Karpas-422 (cell line): Measurements from ENCODE around the gene FSTL5. TPM values are rescaled to one million over a fixed set of nuclear protein-coding genes. Genes with fewer than 3 reads are reported as not detected.
"Not testable (repeated sequence)": the region's sequence is repeated elsewhere in the genome, so short reads cannot be mapped to it uniquely, and the experiment has no call there.

Experiments used
- DNase-seq: peaks from one replicate; pipeline ENCODE4 v3.0.0-alpha.2; 2015
- H2AFZ ChIP-seq: fragments of 200-600 bp; sonication (generic); 2 replicates; pipeline ENCODE4 v1.6.1; 2014; ENCODE audit warnings: antibody characterized with exemption, low read length, mixed read lengths
- H3K27ac ChIP-seq: fragments of 200-600 bp; sonication (generic); 2 replicates; pipeline ENCODE4 v1.5.1; 2014; ENCODE audit warnings: mild to moderate bottlenecking, low read length, moderate library complexity
- H3K27me3 ChIP-seq: fragments of 200-600 bp; sonication (generic); 2 replicates; pipeline ENCODE4 v1.6.1; 2014; ENCODE audit warnings: low read length, mixed read lengths
- H3K36me3 ChIP-seq: fragments of 200-600 bp; sonication (generic); 2 replicates; pipeline ENCODE4 v1.6.1; 2014; ENCODE audit warnings: low read length, mixed read lengths; ENCODE audit not compliant: insufficient read depth
- H3K4me1 ChIP-seq: fragments of 200-600 bp; sonication (generic); 2 replicates; pipeline ENCODE4 v1.6.1; 2014; ENCODE audit warnings: mild to moderate bottlenecking, low read length, mixed read lengths
- H3K4me2 ChIP-seq: fragments of 200-600 bp; sonication (generic); 2 replicates; pipeline ENCODE4 v1.6.1; 2014; ENCODE audit warnings: low read length, low read depth, mild to moderate bottlenecking; ENCODE audit not compliant: poor library complexity, severe bottlenecking
- H3K4me3 ChIP-seq: fragments of 200-600 bp; sonication (generic); 2 replicates; pipeline ENCODE4 v1.5.1; 2014; ENCODE audit warnings: mild to moderate bottlenecking, antibody characterized with exemption, low read length, mixed read lengths
- H3K79me2 ChIP-seq: fragments of 200-600 bp; sonication (generic); 2 replicates; pipeline ENCODE4 v1.6.1; 2014; ENCODE audit warnings: mild to moderate bottlenecking, low read length, mixed read lengths
- H3K9ac ChIP-seq: fragments of 200-600 bp; sonication (generic); 2 replicates; pipeline ENCODE4 v1.6.0; 2014; ENCODE audit warnings: low read length
- H3K9me2 ChIP-seq: fragments of 200-600 bp; sonication (generic), shearing (Covaris generic); replicated peaks from 2 replicates; pipeline ENCODE4 v1.6.0; 2014; ENCODE audit warnings: mild to moderate bottlenecking, low read length, moderate library complexity; ENCODE audit not compliant: insufficient read depth
- H3K9me3 ChIP-seq: fragments of 300-700, 200-600 bp; sonication (generic); 2 replicates; pipeline ENCODE4 v1.6.1; 2014; ENCODE audit warnings: low read length, mixed read lengths
- H4K20me1 ChIP-seq: fragments of 200-600 bp; sonication (generic); 2 replicates; pipeline ENCODE4 v1.6.1; 2014; ENCODE audit warnings: mild to moderate bottlenecking, antibody characterized with exemption, low read length, low read depth; ENCODE audit not compliant: insufficient read depth
- total RNA-seq: library from RNA; depleted of rRNA; stranded (reverse); fragments of >200 nt; shearing (Covaris generic); gene quantifications from 2 replicates; pipeline ENCODE4 v1.2.3, GENCODE V29; 2014; ENCODE audit warnings: low replicate concordance

The FSTL5 gene
- total RNA-seq, 1 experiment from 2014 or later, result not detected

DNA sequence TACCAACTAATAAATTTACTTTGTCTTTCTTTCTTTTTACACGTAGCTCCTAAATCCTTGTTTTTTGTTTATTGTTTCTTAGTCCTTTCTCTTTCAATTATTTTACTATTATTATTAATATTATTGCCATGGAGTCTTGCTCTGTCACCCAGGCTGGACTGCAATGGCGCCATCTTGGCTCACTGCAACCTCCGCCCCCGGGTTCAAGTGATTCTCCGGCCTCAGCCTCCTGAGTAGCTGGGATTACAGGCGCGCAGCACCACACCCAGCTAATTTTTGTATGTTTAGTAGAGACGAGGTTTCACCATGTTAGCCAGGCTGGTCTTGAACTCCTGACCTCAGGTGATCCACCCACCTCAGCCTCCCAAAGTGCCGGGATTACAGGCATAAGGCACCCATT, 405.4 kb downstream of the FSTL5 start:
- H3K4me2 ChIP-seq, H3K36me3 ChIP-seq, H4K20me1 ChIP-seq, H3K27me3 ChIP-seq, H3K9me2 ChIP-seq, H3K4me1 ChIP-seq, DNase-seq, H3K9ac ChIP-seq, H2AFZ ChIP-seq, H3K27ac ChIP-seq, H3K79me2 ChIP-seq, H3K4me3 ChIP-seq: not testable (repeated sequence)
- peaks cover 43% of the 10 kb centered on the region for H3K9me3 ChIP-seq

DNA sequence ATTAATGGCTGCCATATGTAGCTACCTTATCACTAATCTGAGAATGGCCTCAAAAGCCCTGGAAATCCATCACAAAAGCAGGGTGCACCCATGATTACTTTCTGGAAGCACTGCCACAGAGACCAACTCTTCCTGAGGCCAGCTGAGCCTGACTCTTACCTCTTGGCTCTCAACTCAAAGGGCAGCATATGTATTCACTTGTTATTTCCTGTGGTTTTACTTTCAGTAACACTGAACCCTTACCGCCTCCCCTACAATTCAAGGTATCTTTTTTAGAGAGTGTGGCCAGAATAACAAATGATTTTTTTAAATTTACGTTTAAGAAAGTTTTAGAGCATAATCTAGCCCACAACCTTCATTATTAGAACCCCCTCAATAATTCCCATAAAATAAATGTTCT, 434.9 kb downstream of the FSTL5 start:
- Histone ChIP-seq H3K36me3 (no peaks in the 10 kb centered on the region), H3K27me3 (no peaks in the 10 kb centered on the region), H3K27ac (no peak overlapping the region), H4K20me1 (no peaks in the 10 kb centered on the region), H2AFZ (no peak overlapping the region), H3K79me2 (no peaks in the 10 kb centered on the region), H3K4me2 (no peak overlapping the region), H3K4me3 (no peak overlapping the region), H3K9ac (no peak overlapping the region), H3K9me2 (no peaks in the 10 kb centered on the region), H3K9me3 (peaks cover 41% of the 10 kb centered on the region), H3K4me1 (no peaks in the 10 kb centered on the region)
- no peak for DNase-seq

DNA sequence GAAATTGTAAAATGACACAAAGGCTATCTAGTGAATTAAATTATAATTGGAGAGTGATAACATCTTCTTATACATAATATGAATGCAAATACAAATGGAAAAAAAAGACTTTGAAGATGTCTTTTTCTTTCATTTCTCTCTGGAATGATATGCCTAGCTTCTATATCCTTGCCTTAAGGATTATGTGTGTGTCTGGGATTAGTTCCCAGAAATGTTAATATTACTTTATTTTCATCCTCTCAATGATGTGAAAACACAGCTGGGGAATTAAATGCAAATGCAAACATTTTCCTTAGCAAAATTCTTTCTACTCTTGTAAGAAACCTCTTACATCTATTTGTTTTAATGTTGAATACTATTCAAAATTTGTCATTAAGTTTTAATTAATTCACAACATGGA, 441.9 kb downstream of the FSTL5 start:
- Histone ChIP-seq H3K36me3 (no peaks in the 10 kb centered on the region), H3K79me2 (no peaks in the 10 kb centered on the region), H3K4me2 (no peak overlapping the region), H2AFZ (no peak overlapping the region), H3K9me2 (no peaks in the 10 kb centered on the region), H3K27me3 (no peaks in the 10 kb centered on the region), H3K9me3 (peaks cover 46% of the 10 kb centered on the region), H3K9ac (no peak overlapping the region), H4K20me1 (no peaks in the 10 kb centered on the region), H3K4me3 (no peak overlapping the region), H3K27ac (no peak overlapping the region), H3K4me1 (no peaks in the 10 kb centered on the region)
- DNase-seq, result no peak

DNA sequence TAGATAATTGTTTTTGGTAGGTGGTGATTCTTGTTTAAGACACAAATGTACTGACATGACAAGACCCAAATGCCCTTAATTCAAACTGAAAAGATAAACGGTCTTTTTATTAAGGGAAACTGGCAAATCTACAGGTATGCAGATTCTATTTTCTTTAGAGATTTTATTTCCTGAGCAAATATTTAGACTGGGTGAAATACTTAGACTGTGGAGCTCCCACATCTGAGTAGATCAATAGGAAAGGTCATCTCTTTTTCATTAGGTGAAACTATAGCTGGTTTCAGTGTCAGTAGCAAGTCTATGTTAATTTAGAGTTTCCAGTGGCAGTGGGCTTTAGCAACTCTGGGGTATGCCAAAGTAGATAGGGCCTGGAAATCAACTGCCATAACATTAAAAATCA, 446.7 kb downstream of the FSTL5 start:
- H3K9ac ChIP-seq, result no peak overlapping the region
- no peaks in the 10 kb centered on the region for H3K36me3 ChIP-seq
- no peak overlapping the region for H2AFZ ChIP-seq
- no peaks in the 10 kb centered on the region for H4K20me1 ChIP-seq
- no peak overlapping the region for H3K4me2 ChIP-seq
- no peaks in the 10 kb centered on the region for H3K79me2 ChIP-seq
- H3K4me3 ChIP-seq, result no peak overlapping the region
- no peaks in the 10 kb centered on the region for H3K9me2 ChIP-seq
- H3K4me1 ChIP-seq, result no peaks in the 10 kb centered on the region
- DNase-seq, result no peak
- H3K27me3 ChIP-seq, result no peaks in the 10 kb centered on the region
- H3K27ac ChIP-seq, result no peak overlapping the region
- peaks cover 30% of the 10 kb centered on the region for H3K9me3 ChIP-seq

DNA sequence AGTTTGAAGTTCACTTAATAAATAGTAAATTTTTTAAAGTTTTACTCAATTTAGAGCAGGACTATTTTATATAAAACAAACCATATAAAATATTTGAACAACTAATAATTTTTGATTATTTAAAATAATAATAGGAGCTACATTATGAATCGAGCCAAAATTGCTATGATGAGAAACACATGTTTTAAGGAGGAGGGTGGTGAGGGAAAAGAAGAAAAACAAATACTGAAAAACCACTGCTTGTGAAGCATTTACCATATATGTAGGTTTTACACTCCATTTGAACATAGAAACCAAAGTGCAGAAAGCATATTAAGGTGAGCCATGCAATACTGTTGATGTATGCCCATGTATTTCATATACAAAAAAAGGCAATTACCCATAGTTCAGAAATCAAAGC, 448.9 kb downstream of the FSTL5 start:
- Histone ChIP-seq H3K9me3 (peaks cover 26% of the 10 kb centered on the region), H3K4me3 (no peak overlapping the region), H3K27me3 (no peaks in the 10 kb centered on the region), H3K4me1 (no peaks in the 10 kb centered on the region), H3K27ac (no peak overlapping the region), H3K9ac (no peak overlapping the region), H2AFZ (no peak overlapping the region), H4K20me1 (no peaks in the 10 kb centered on the region), H3K9me2 (no peaks in the 10 kb centered on the region), H3K79me2 (no peaks in the 10 kb centered on the region), H3K36me3 (no peaks in the 10 kb centered on the region), H3K4me2 (no peak overlapping the region)
- DNase-seq, result no peak

DNA sequence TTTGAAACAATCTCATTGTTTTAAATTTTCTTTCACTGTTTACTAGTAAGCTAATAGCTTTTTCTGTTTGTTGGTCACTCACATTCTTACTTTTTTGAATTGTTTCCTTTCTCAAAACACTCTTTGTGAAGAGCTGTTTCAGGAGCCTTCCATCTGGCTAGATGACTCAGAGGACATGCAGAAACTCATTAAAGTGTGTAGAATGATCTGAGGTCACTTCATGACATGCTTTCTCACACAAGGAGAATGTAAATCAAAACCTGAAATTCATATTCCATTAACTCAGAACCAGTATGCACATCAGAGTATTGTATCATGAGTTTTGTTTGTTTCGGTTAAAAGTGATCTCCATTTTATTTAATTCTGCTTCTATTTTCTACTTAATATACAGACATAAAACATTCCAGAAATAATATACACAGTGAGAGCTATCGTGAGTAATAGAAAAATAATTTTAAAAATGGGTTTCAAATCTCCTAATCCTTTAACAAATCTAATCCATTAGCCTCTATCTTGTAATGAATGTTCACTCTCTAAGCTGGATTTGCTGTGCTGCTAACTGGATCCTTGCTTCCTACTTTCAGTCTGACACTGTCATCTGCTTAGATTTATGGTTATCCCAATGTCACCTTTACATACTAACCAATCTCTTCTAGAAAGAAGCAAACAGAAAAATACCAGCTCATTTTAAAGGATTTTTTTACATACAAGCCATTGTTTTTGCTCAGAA, 449.6 kb downstream of the FSTL5 start:
- no peak overlapping the region for H3K4me2 ChIP-seq
- H3K9me3 ChIP-seq, result peaks cover 24% of the 10 kb centered on the region
- H3K4me3 ChIP-seq, result no peak overlapping the region
- no peak overlapping the region for H3K27ac ChIP-seq
- no peaks in the 10 kb centered on the region for H3K9me2 ChIP-seq
- H2AFZ ChIP-seq, result no peak overlapping the region
- no peaks in the 10 kb centered on the region for H4K20me1 ChIP-seq
- DNase-seq, result no peak
- H3K36me3 ChIP-seq, result no peaks in the 10 kb centered on the region
- no peak overlapping the region for H3K9ac ChIP-seq
- no peaks in the 10 kb centered on the region for H3K79me2 ChIP-seq
- no peaks in the 10 kb centered on the region for H3K4me1 ChIP-seq
- H3K27me3 ChIP-seq, result no peaks in the 10 kb centered on the region

DNA sequence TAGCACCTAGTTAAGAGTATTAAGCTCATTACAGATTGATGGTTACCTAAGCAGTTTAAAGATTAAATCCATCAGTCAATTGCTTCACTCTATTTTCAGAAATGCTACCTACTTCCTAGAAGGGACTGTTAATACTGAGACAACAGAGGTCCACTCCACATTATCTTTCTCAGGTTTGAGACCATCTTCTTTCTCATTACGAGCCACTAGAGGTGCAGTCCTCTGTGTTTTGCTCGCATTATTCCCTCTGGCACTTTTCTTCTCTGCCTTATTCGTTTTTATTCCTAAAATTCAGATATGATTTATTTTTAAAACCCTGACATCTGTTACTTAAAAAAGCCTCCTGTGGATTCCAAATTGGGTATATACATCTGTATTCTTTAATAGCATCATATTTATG, 459.1 kb downstream of the FSTL5 start:
- no peaks in the 10 kb centered on the region for H3K79me2 ChIP-seq
- no peak overlapping the region for H3K4me3 ChIP-seq
- no peak overlapping the region for H3K27ac ChIP-seq
- no peak overlapping the region for H3K4me2 ChIP-seq
- peaks cover 51% of the 10 kb centered on the region for H3K9me3 ChIP-seq
- no peaks in the 10 kb centered on the region for H3K27me3 ChIP-seq
- DNase-seq, result peak; percentile 15
- H2AFZ ChIP-seq, result no peak overlapping the region
- H3K36me3 ChIP-seq, result no peaks in the 10 kb centered on the region
- no peaks in the 10 kb centered on the region for H4K20me1 ChIP-seq
- no peak overlapping the region for H3K9ac ChIP-seq
- H3K9me2 ChIP-seq, result no peaks in the 10 kb centered on the region
- no peaks in the 10 kb centered on the region for H3K4me1 ChIP-seq

DNA sequence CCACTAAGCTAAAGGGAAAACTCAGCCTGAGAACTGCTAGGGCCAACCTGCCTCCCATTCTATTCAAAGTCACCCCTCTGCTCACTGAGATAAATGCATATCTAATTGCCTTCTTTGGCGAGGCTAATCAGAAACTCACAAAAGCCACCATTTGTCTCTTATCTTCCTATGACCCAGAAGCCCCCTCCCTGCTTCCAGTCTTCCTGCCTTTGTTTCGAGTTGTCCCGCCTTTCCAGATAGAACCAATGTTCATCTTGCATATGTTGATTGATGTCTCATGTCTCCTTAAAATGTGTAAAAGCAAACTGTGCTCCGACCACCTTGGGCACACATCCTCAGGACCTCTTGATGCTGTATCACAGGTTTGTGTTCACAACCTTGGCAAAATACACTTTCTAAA, 459.8 kb downstream of the FSTL5 start:
- Histone ChIP-seq H3K9me2 (no peaks in the 10 kb centered on the region), H3K27ac (no peak overlapping the region), H3K4me3 (no peak overlapping the region), H4K20me1 (no peaks in the 10 kb centered on the region), H3K9ac (no peak overlapping the region), H3K27me3 (no peaks in the 10 kb centered on the region), H3K4me1 (no peaks in the 10 kb centered on the region), H3K4me2 (no peak overlapping the region), H3K9me3 (peaks cover 55% of the 10 kb centered on the region), H3K79me2 (no peaks in the 10 kb centered on the region), H2AFZ (no peak overlapping the region), H3K36me3 (no peaks in the 10 kb centered on the region)
- no peak for DNase-seq
